GM12891 (cell line): Measurements from ENCODE around the gene TMEM132D.

Source experiments
- PAX5 ChIP-seq: IDR thresholded peaks from 2 replicates; pipeline ENCODE4 v1.6.1; 2011; ENCODE audit warnings: low read length, moderate library complexity, mild to moderate bottlenecking; ENCODE audit not compliant: insufficient read depth, severe bottlenecking
- POLR2A ChIP-seq: IDR thresholded peaks from 2 replicates; pipeline ENCODE4 v1.6.1; 2011; ENCODE audit warnings: low read depth, low read length, control low read depth
- POLR2AphosphoS5 ChIP-seq: IDR thresholded peaks from 2 replicates; pipeline ENCODE4 v1.6.1; 2011; ENCODE audit warnings: low read depth, low read length, control low read depth
- POU2F2 ChIP-seq: IDR thresholded peaks from 2 replicates; pipeline ENCODE4 v1.6.1; 2011; ENCODE audit warnings: low read depth, mild to moderate bottlenecking, control low read depth, low read length, moderate library complexity
- SPI1 ChIP-seq: IDR thresholded peaks from 2 replicates; pipeline ENCODE4 v1.6.1; 2011; ENCODE audit warnings: low read depth, low read length, control low read depth
- TAF1 ChIP-seq: IDR thresholded peaks from 2 replicates; pipeline ENCODE4 v1.6.1; 2011; ENCODE audit warnings: low read depth, low read length, control low read depth

- no peak for TF ChIP-seq POLR2A
- no peak for TF ChIP-seq POLR2AphosphoS5
- no peak for TF ChIP-seq TAF1
- no peak for TF ChIP-seq PAX5
- TF ChIP-seq POU2F2 = no peak
- no peak for TF ChIP-seq SPI1
These were observed 150.2 kb downstream of the TMEM132D start for GRCh38 chr12:129753586-129753985.
